HepG2 (cell line): ENCODE results near the gene IKZF3. TPM values are rescaled to one million over a fixed set of nuclear protein-coding genes. Genes with fewer than 3 reads are reported as not detected.
A peak's percentile ranks its signal among the peaks of the same experiment; 100 is the strongest.

Source experiments
- ADNP ChIP-seq: sonication (generic); formaldehyde crosslinking; IDR thresholded peaks from 2 replicates; pipeline ENCODE4 v1.4.0; 2020; ENCODE audit warnings: missing genetic modification reagents
- EP300 ChIP-seq, 3 experiments: sonication (generic) in 1 of 3; formaldehyde crosslinking in 1 of 3; IDR thresholded peaks; 2 replicates each; pipeline versions ENCODE4 v1.5.1 to v1.6.1; 2011 to 2020; ENCODE audit warnings: low read depth in 2 of 3, low read length in 2 of 3, borderline replicate concordance in 1 of 3, improper control_type of control experiment in 1 of 3, mild to moderate bottlenecking in 1 of 3, missing genetic modification reagents in 1 of 3, moderate library complexity in 1 of 3
- FOXK2 ChIP-seq: fragments of 450-650 bp; IDR thresholded peaks from 2 replicates; pipeline ENCODE4 v1.6.1; 2016
- GFI1 ChIP-seq: sonication (generic); formaldehyde crosslinking; IDR thresholded peaks from 2 replicates; pipeline ENCODE4 v1.5.0; 2020; ENCODE audit warnings: missing genetic modification reagents, mild to moderate bottlenecking, borderline replicate concordance
- GLMP ChIP-seq: sonication (generic); formaldehyde crosslinking; IDR thresholded peaks from 2 replicates; pipeline ENCODE4 v1.9.0; 2021; ENCODE audit warnings: missing genetic modification reagents, mild to moderate bottlenecking, borderline replicate concordance
- HBP1 ChIP-seq: IDR thresholded peaks from 2 replicates; pipeline ENCODE4 v1.6.1; 2016; ENCODE audit warnings: low read depth, control low read depth
- IKZF4 ChIP-seq: sonication (generic); formaldehyde crosslinking; IDR thresholded peaks from 2 replicates; pipeline ENCODE4 v1.5.1; 2020; ENCODE audit warnings: borderline replicate concordance, mild to moderate bottlenecking, low read depth, missing genetic modification reagents; ENCODE audit errors: not compliant biosample characterization
- IRX3 ChIP-seq: sonication (generic); formaldehyde crosslinking; IDR thresholded peaks from 2 replicates; pipeline ENCODE4 v1.8.1; 2023; ENCODE audit warnings: mild to moderate bottlenecking, low read depth, missing genetic modification reagents, borderline replicate concordance
- MAZ ChIP-seq, 2 experiments: sonication (generic) in 1 of 2; formaldehyde crosslinking in 1 of 2; IDR thresholded peaks; 2 replicates each; pipeline versions ENCODE4 v1.5.0 to v1.6.1; 2012 to 2020; ENCODE audit warnings: low read depth in 2 of 2, mild to moderate bottlenecking in 2 of 2, borderline replicate concordance in 1 of 2, improper control_type of control experiment in 1 of 2, low read length in 1 of 2, missing genetic modification reagents in 1 of 2, moderate library complexity in 1 of 2
- SIX1 ChIP-seq: sonication (generic); formaldehyde crosslinking; IDR thresholded peaks from 2 replicates; pipeline ENCODE4 v1.4.0; 2020; ENCODE audit warnings: missing genetic modification reagents, borderline replicate concordance
- TMF1 ChIP-seq: sonication (generic); formaldehyde crosslinking; IDR thresholded peaks from 2 replicates; pipeline ENCODE4 v1.8.1; 2022; ENCODE audit warnings: low read depth, missing genetic modification reagents
- TOPORS ChIP-seq: sonication (generic); formaldehyde crosslinking; IDR thresholded peaks from 2 replicates; pipeline ENCODE4 v1.8.0; 2023; ENCODE audit warnings: mild to moderate bottlenecking, missing genetic modification reagents
- ZBTB20 ChIP-seq: sonication (generic); formaldehyde crosslinking; IDR thresholded peaks from 2 replicates; pipeline ENCODE4 v1.8.1; 2023; ENCODE audit warnings: missing genetic modification reagents, low read depth, mild to moderate bottlenecking, borderline replicate concordance
- ZBTB43 ChIP-seq: sonication (generic); formaldehyde crosslinking; conservative IDR thresholded peaks from 2 replicates; pipeline ENCODE4 v1.4.0; 2020; ENCODE audit warnings: missing genetic modification reagents
- ZNF232 ChIP-seq: sonication (generic); formaldehyde crosslinking; IDR thresholded peaks from 2 replicates; pipeline ENCODE4 v1.4.0; 2020; ENCODE audit warnings: missing genetic modification reagents, borderline replicate concordance
- ZNF317 ChIP-seq: sonication (generic); formaldehyde crosslinking; IDR thresholded peaks from 2 replicates; pipeline ENCODE4 v1.5.0; 2020; ENCODE audit warnings: mild to moderate bottlenecking, missing genetic modification reagents
- ZNF331 ChIP-seq: sonication (generic); formaldehyde crosslinking; IDR thresholded peaks from 2 replicates; pipeline ENCODE4 v1.4.0; 2020; ENCODE audit warnings: missing genetic modification reagents
- ZNF335 ChIP-seq: sonication (generic); formaldehyde crosslinking; IDR thresholded peaks from 2 replicates; pipeline ENCODE4 v1.4.0; 2020; ENCODE audit warnings: missing genetic modification reagents
- ZNF441 ChIP-seq: sonication (generic); formaldehyde crosslinking; IDR thresholded peaks from 2 replicates; pipeline ENCODE4 v1.7.0; 2021; ENCODE audit warnings: missing genetic modification reagents, borderline replicate concordance
- ZNF530 ChIP-seq: sonication (generic); formaldehyde crosslinking; IDR thresholded peaks from 2 replicates; pipeline ENCODE4 v1.5.0; 2020; ENCODE audit warnings: low read depth, mild to moderate bottlenecking, missing genetic modification reagents
- ZNF766 ChIP-seq: sonication (generic); formaldehyde crosslinking; IDR thresholded peaks from 2 replicates; pipeline ENCODE4 v1.5.0; 2020; ENCODE audit warnings: missing genetic modification reagents, borderline replicate concordance
- ZNF841 ChIP-seq: sonication (generic); formaldehyde crosslinking; IDR thresholded peaks from 2 replicates; pipeline ENCODE4 v1.8.1; 2023; ENCODE audit warnings: missing genetic modification reagents, borderline replicate concordance
- ZSCAN21 ChIP-seq: sonication (generic); formaldehyde crosslinking; IDR thresholded peaks from 2 replicates; pipeline ENCODE4 v1.8.0; 2022; ENCODE audit warnings: mild to moderate bottlenecking, missing genetic modification reagents, moderate library complexity, borderline replicate concordance
- ZSCAN22 ChIP-seq: sonication (generic); formaldehyde crosslinking; IDR thresholded peaks from 2 replicates; pipeline ENCODE4 v1.4.0; 2020; ENCODE audit warnings: mild to moderate bottlenecking, missing genetic modification reagents
- polyA plus RNA-seq, 8 experiments: library from polyadenylated mRNA; depleted of rRNA in 3 of 8; stranded (reverse) in 7 of 8; unstranded in 1 of 8; fragments of >200 nt; fragmentation: Illumina TruSeq in 4 of 8; extraction: Trizol in 4 of 8; gene quantifications; 2 replicates each; pipeline versions ENCODE4 v1.2.1 to v1.2.3, GENCODE V29; 2011 to 2016; ENCODE audit warnings: low read depth in 4 of 8, missing spikeins in 1 of 8, mixed read lengths in 1 of 8; ENCODE audit not compliant: insufficient read depth in 1 of 8
- total RNA-seq, 5 experiments: library from RNA; depleted of rRNA; stranded (reverse); fragments of >200 nt; fragmentation: Illumina TruSeq; extraction: Trizol; gene quantifications; 2 replicates each; pipeline ENCODE4 v1.2.3, GENCODE V29; 2016; ENCODE audit warnings: low read depth in 1 of 5

Gene IKZF3
- total and polyA plus RNA-seq, 2 of the 13 experiments (the other 11 are each of a cell fraction or from before 2014, with no cell fraction given) = not detected

- TF ChIP-seq IKZF4 (CRISPR knock-in tag) (no peak), GLMP (CRISPR knock-in tag) (no peak), TOPORS (CRISPR knock-in tag) (peak; percentile 75; the same call in 1 of the 2 replicates), ZNF232 (CRISPR knock-in tag) (peak; percentile 78), TMF1 (CRISPR knock-in tag) (peak; percentile 76; the same call in 1 of the 2 replicates), ZNF335 (peak; percentile 75; the same call in 1 of the 2 replicates), ZNF841 (CRISPR knock-in tag) (no peak), MAZ (IDR thresholded peaks at IDR 0.05; ENCODE audit: borderline replicate concordance, low read depth, low read length) (peak; percentile 75; the same call in 1 of the 2 replicates), MAZ (CRISPR knock-in tag; IDR thresholded peaks at IDR 0.05; ENCODE audit: low read depth) (peak; percentile 99), IRX3 (CRISPR knock-in tag) (peak; percentile 85; the same call in 1 of the 2 replicates), ZBTB43 (CRISPR knock-in tag) (peak; percentile 81), ZSCAN21 (CRISPR knock-in tag) (peak; percentile 86; the same call in 1 of the 2 replicates), ZNF331 (CRISPR knock-in tag) (peak; percentile 87), GFI1 (CRISPR knock-in tag) (peak; percentile 46), ZNF317 (no peak; the same call in 1 of the 2 replicates), ADNP (CRISPR knock-in tag) (peak; percentile 63; the same call in 1 of the 2 replicates), ZNF766 (CRISPR knock-in tag) (peak; percentile 95; the same call in 1 of the 2 replicates), SIX1 (peak; percentile 27; the same call in 1 of the 2 replicates), FOXK2 (no peak), ZBTB20 (peak; percentile 70), EP300 (IDR thresholded peaks at IDR 0.05; ENCODE audit: low read depth in 2 of 2, low read length in 2 of 2) (peak in 1 of 2 experiments; percentile 5; a peak in 1 of 4 replicates), EP300 (CRISPR knock-in tag; IDR thresholded peaks at IDR 0.05; ENCODE audit: borderline replicate concordance) (peak; percentile 35; the same call in 1 of the 2 replicates), HBP1 (peak; percentile 26), ZNF441 (CRISPR knock-in tag) (peak; percentile 57; the same call in 1 of the 2 replicates), ZNF530 (CRISPR knock-in tag) (0 out of 2 replicates have a peak, but pooled peaks have one; percentile 33), ZSCAN22 (CRISPR knock-in tag) (peak; percentile 78; the same call in 1 of the 2 replicates)
Observed at GRCh38 chr17:39754161-39754957, 109.8 kb downstream of the IKZF3 start (continued).
